Mesenchymal stem cell (in vitro differentiated cells and primary cell): ENCODE data around the gene TXNRD1.

Experiments used
- DNase-seq: peaks from one replicate; pipeline ENCODE4 v3.0.0-alpha.2; 2013
- H2AFZ ChIP-seq: one replicate; pipeline ENCODE4 v1.6.1; 2013; ENCODE audit warnings: low read depth, mild to moderate bottlenecking, control low read depth, inconsistent platforms, low read length, moderate library complexity
- H2AK5ac ChIP-seq: 2 replicates; pipeline ENCODE4 v1.6.1; 2013; ENCODE audit warnings: low read length, moderate library complexity, mild to moderate bottlenecking, inconsistent platforms; ENCODE audit not compliant: severe bottlenecking
- H2BK120ac ChIP-seq: one replicate; pipeline ENCODE4 v1.6.1; 2013; ENCODE audit warnings: low read depth, mild to moderate bottlenecking, inconsistent platforms, low read length, moderate library complexity
- H2BK12ac ChIP-seq, 2 experiments: one replicate each; pipeline ENCODE4 v1.6.1; 2013; ENCODE audit warnings: inconsistent platforms in 2 of 2, low read length in 2 of 2, mild to moderate bottlenecking in 2 of 2, moderate library complexity in 2 of 2, control low read depth in 1 of 2
- H2BK15ac ChIP-seq: one replicate; pipeline ENCODE4 v1.6.1; 2013; ENCODE audit warnings: mild to moderate bottlenecking, low read depth, inconsistent platforms; ENCODE audit not compliant: poor library complexity, severe bottlenecking
- H2BK5ac ChIP-seq: 2 replicates; pipeline ENCODE4 v1.6.1; 2013; ENCODE audit warnings: low read depth, mild to moderate bottlenecking, low read length, control low read depth, inconsistent platforms; ENCODE audit not compliant: poor library complexity, severe bottlenecking
- H3K14ac ChIP-seq, 2 experiments: one replicate each; pipeline ENCODE4 v1.6.1; 2013; ENCODE audit warnings: inconsistent platforms in 2 of 2, low read length in 2 of 2, control low read depth in 1 of 2, mild to moderate bottlenecking in 1 of 2, moderate library complexity in 1 of 2
- H3K18ac ChIP-seq, 2 experiments: one replicate each; pipeline ENCODE4 v1.6.1; 2013; ENCODE audit warnings: inconsistent platforms in 2 of 2, low read length in 2 of 2, control low read depth in 1 of 2, low read depth in 1 of 2, mild to moderate bottlenecking in 1 of 2
- H3K23ac ChIP-seq, 2 experiments: one replicate each; pipeline ENCODE4 v1.6.1; 2013; ENCODE audit warnings: inconsistent platforms in 2 of 2, low read length in 2 of 2, mild to moderate bottlenecking in 2 of 2, moderate library complexity in 2 of 2, control low read depth in 1 of 2
- H3K27ac ChIP-seq: 2 replicates; pipeline ENCODE4 v1.5.1; 2013; ENCODE audit warnings: mild to moderate bottlenecking, moderate library complexity, low read length, control low read depth, inconsistent platforms; ENCODE audit not compliant: poor library complexity, severe bottlenecking
- H3K27me3 ChIP-seq, 2 experiments: 2 replicates each; pipeline versions ENCODE4 v1.6.1 to v1.7.0; 2013; ENCODE audit warnings: low read length in 2 of 2, mild to moderate bottlenecking in 2 of 2, moderate library complexity in 2 of 2, control low read depth in 1 of 2, inconsistent platforms in 1 of 2; ENCODE audit not compliant: control insufficient read depth in 1 of 2, insufficient read depth in 1 of 2
- H3K36me3 ChIP-seq, 2 experiments: 2 replicates each; pipeline versions ENCODE4 v1.6.1 to v1.7.0; 2013; ENCODE audit warnings: low read length in 2 of 2, control low read depth in 1 of 2, inconsistent platforms in 1 of 2, low read depth in 1 of 2, mild to moderate bottlenecking in 1 of 2; ENCODE audit not compliant: insufficient read depth in 2 of 2, control insufficient read depth in 1 of 2
- H3K4ac ChIP-seq, 2 experiments: one replicate each; pipeline ENCODE4 v1.6.1; 2013; ENCODE audit warnings: inconsistent platforms in 2 of 2, low read length in 2 of 2, mild to moderate bottlenecking in 2 of 2, moderate library complexity in 2 of 2, control low read depth in 1 of 2, low read depth in 1 of 2
- H3K4me1 ChIP-seq: 2 replicates; pipeline ENCODE4 v1.6.1; 2013; ENCODE audit warnings: low read depth, low read length, control low read depth; ENCODE audit not compliant: control insufficient read depth, insufficient read depth
- H3K4me2 ChIP-seq: 2 replicates; pipeline ENCODE4 v1.6.1; 2013; ENCODE audit warnings: low read length, mild to moderate bottlenecking, inconsistent platforms; ENCODE audit not compliant: poor library complexity, severe bottlenecking
- H3K4me3 ChIP-seq, 2 experiments: 2 replicates each; pipeline versions ENCODE4 v1.5.1 to v1.7.0; 2013; ENCODE audit warnings: low read length in 2 of 2, mild to moderate bottlenecking in 2 of 2, control low read depth in 1 of 2, low read depth in 1 of 2; ENCODE audit not compliant: insufficient read depth in 1 of 2
- H3K79me1 ChIP-seq: replicated peaks from 2 replicates; pipeline ENCODE4 v1.6.1; 2013; ENCODE audit warnings: mild to moderate bottlenecking, control low read depth, low read length, inconsistent platforms; ENCODE audit not compliant: poor library complexity, severe bottlenecking
- H3K9ac ChIP-seq: 2 replicates; pipeline ENCODE4 v1.7.0; 2013; ENCODE audit warnings: mild to moderate bottlenecking, low read length, moderate library complexity
- H3K9me3 ChIP-seq: 2 replicates; pipeline ENCODE4 v1.7.0; 2013; ENCODE audit warnings: mild to moderate bottlenecking, low read length; ENCODE audit not compliant: control insufficient read depth
- H4K8ac ChIP-seq: one replicate; pipeline ENCODE4 v1.6.1; 2013; ENCODE audit warnings: inconsistent platforms, mild to moderate bottlenecking, low read length, moderate library complexity
- H4K91ac ChIP-seq: one replicate; pipeline ENCODE4 v1.6.1; 2013; ENCODE audit warnings: mild to moderate bottlenecking, low read length, inconsistent platforms
- WGBS: methylation state at CpG from one replicate; pipeline ENCODE4 v1.1.7; 2013; ENCODE audit warnings: mixed read lengths; 5-methylcytosine and 5-hydroxymethylcytosine counted together

The TXNRD1 gene

DNA sequence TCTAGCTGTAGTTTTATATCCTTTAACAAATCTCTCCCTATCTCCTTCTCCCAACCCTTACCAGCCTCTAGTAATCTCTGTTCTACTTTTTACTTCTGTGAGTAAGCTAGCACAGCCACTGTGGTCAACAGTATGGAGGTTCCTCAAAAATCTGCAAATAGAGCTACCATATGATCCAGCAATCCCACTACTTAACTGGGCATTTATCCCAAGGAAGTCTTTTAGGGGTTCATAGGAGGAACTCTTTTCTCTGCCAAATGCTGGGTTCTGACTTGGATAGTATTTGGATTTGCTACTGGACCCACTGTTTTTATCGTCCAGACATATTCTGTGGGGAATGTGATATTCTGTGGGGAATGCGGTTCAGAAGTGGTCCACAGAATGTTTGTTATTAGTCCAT is 129.1 kb downstream of the TXNRD1 start:
- Histone ChIP-seq H3K9me3 (no peaks in the 10 kb centered on the region), H3K4me2 (no peak overlapping the region), H3K4me1 (no peaks in the 10 kb centered on the region), H2BK15ac (no peak overlapping the region), H2BK120ac (no peak overlapping the region), H4K91ac (no peak overlapping the region), H3K18ac (no peak overlapping the region), H2BK12ac (no peak overlapping the region), H2AFZ (no peak overlapping the region), H3K9ac (peak overlapping the region; percentile 21), H3K79me1 (peaks cover 27% of the 10 kb centered on the region), H3K4ac (no peak overlapping the region), H3K14ac (no peak overlapping the region), H3K36me3 (peaks cover 37 to 96% of the 10 kb centered on the region in 2 experiments), H4K8ac (no peak overlapping the region), H2AK5ac (no peak overlapping the region), H3K4me3 (no peak overlapping the region), H3K27ac (no peak overlapping the region), H3K27me3 (no peaks in the 10 kb centered on the region), H2BK5ac (no peak overlapping the region), H3K23ac (no peak overlapping the region)
- DNase-seq = no peak
- whole genome bisulfite sequencing = 98% methylated on average over 2 of the region's 2 CpGs

DNA sequence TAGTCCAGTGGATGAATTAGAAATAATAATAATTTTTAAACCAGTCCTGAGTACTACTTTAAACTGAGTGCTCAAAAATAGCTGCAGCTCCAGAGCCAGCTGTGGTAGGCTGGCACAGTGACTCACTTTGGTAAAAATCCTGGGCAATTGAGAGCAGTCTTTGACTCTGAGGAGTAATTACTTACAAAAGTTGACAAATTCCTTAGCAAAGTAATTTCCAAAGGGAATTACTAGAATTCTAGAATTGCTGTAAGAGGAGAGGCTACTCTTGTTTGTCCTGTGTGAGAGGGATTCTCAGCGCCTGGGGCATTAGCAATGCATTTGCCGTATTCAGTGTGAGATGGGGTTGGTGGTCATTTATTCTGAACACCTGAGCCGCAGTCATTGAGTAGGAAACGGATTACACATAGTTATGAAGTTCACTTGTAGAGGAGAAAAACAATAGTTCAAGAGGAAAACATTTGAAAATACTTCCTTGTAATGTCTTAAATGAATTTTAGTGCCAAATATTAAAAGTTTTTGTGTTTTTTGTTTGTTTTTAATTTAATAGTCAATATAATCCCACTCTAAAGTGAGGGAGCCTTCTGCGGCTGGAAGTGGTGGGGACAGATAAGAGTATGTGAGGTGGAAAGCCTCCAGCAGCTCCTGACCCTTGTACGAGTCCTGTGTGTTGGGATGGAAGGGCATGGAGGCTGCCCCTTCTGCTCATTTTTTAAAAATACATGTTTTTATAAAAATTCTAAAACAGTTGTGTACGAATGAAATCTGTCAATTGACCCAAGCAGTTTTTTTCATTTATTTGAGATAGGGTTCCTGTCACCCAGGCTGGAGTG is 129.9 kb downstream of the TXNRD1 start:
- no peak overlapping the region for H2AFZ ChIP-seq
- H3K4me3 ChIP-seq = no peak overlapping the region
- H2BK120ac ChIP-seq = no peak overlapping the region
- no peak overlapping the region for H2BK15ac ChIP-seq
- H4K91ac ChIP-seq = no peak overlapping the region
- H3K4ac ChIP-seq = no peak overlapping the region
- H2BK5ac ChIP-seq = no peak overlapping the region
- H2AK5ac ChIP-seq = no peak overlapping the region
- no peak overlapping the region for H3K18ac ChIP-seq
- H3K27ac ChIP-seq = no peak overlapping the region
- H3K36me3 ChIP-seq = peaks cover 35 to 96% of the 10 kb centered on the region in 2 experiments
- no peak overlapping the region for H3K14ac ChIP-seq
- H4K8ac ChIP-seq = no peak overlapping the region
- H3K79me1 ChIP-seq = peaks cover 26% of the 10 kb centered on the region
- no peaks in the 10 kb centered on the region for H3K9me3 ChIP-seq
- H2BK12ac ChIP-seq = no peak overlapping the region
- no peak overlapping the region for H3K23ac ChIP-seq
- 98% methylated on average over 3 of the region's 7 CpGs for WGBS
- H3K4me1 ChIP-seq = no peaks in the 10 kb centered on the region
- no peak for DNase-seq
- no peaks in the 10 kb centered on the region for H3K27me3 ChIP-seq
- peak overlapping the region; percentile 21 for H3K9ac ChIP-seq
- H3K4me2 ChIP-seq = no peak overlapping the region

DNA sequence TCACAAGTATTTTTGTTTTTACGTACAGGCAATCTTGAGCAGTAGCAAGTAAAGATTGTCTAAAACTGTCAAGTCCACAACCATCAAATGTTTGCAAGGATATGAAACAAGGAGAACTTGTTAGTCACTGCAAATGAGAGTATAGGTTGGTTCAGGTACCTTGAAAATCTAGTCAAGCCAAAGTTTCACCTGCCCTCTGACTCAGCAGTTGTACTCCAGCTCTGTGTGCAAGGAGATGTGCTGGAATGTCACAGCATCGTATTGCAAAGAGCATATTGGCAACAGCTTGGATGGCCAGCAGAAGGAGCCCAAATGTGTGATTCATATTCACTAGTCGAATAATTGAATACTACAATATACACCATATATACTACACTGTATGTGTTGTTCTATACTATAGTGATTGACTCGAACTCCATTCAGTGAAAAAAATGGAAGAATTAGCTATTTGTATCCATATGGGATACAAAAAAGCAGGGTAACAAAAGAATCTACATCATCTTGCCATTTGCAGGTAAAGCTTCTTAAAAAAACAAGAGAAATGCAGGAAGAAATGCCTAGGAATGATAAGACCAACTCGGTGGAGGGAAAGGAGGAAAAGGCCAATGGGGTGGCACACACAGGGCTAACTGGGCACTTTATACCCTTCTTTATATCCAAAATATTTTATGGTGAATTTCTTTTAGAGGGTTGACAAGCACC is 131.9 kb downstream of the TXNRD1 start:
- no peak overlapping the region for H3K14ac ChIP-seq
- H4K8ac ChIP-seq = no peak overlapping the region
- no peak overlapping the region for H2BK12ac ChIP-seq
- no peak overlapping the region for H3K4me2 ChIP-seq
- H3K4ac ChIP-seq = no peak overlapping the region
- H3K36me3 ChIP-seq = peaks cover 29 to 96% of the 10 kb centered on the region in 2 experiments
- no peak overlapping the region for H2AK5ac ChIP-seq
- H3K4me3 ChIP-seq = no peak overlapping the region
- H3K4me1 ChIP-seq = no peaks in the 10 kb centered on the region
- H4K91ac ChIP-seq = no peak overlapping the region
- H2BK15ac ChIP-seq = no peak overlapping the region
- no CpG with 5 or more reads among the region's 5 CpGs for WGBS
- no peak overlapping the region for H3K18ac ChIP-seq
- no peak overlapping the region for H2BK120ac ChIP-seq
- peaks cover 27% of the 10 kb centered on the region for H3K79me1 ChIP-seq
- H2BK5ac ChIP-seq = no peak overlapping the region
- no peaks in the 10 kb centered on the region for H3K27me3 ChIP-seq
- no peak overlapping the region for H2AFZ ChIP-seq
- no peak for DNase-seq
- H3K9me3 ChIP-seq = no peaks in the 10 kb centered on the region
- no peak overlapping the region for H3K9ac ChIP-seq
- H3K27ac ChIP-seq = no peak overlapping the region
- no peak overlapping the region for H3K23ac ChIP-seq

GRCh38 chr12:104348283-104348993 is 132.9 kb downstream of the TXNRD1 start:
- Histone ChIP-seq H3K4me2 (no peak overlapping the region), H3K14ac (no peak overlapping the region), H3K18ac (no peak overlapping the region), H2AK5ac (no peak overlapping the region), H2BK12ac (no peak overlapping the region), H3K27me3 (no peaks in the 10 kb centered on the region), H2BK15ac (no peak overlapping the region), H3K9ac (no peak overlapping the region), H3K36me3 (peaks cover 20 to 96% of the 10 kb centered on the region in 2 experiments), H3K4ac (no peak overlapping the region), H3K9me3 (no peaks in the 10 kb centered on the region), H2BK5ac (no peak overlapping the region), H4K8ac (no peak overlapping the region), H3K4me3 (no peak overlapping the region), H3K79me1 (peaks cover 19% of the 10 kb centered on the region), H3K4me1 (no peaks in the 10 kb centered on the region), H3K23ac (no peak overlapping the region), H2BK120ac (no peak overlapping the region), H2AFZ (no peak overlapping the region), H4K91ac (no peak overlapping the region), H3K27ac (no peak overlapping the region)
- 93% methylated on average over 11 of the region's 11 CpGs for WGBS
- no peak for DNase-seq
